Measurements from ENCODE around the gene ARHGAP12.
"Not testable (repeated sequence)": the region's sequence is repeated elsewhere in the genome, so short reads cannot be mapped to it uniquely, and the experiment has no call there.

The ARHGAP12 gene

GRCh38 chr10:31928549-31929260 is at the start of gene ARHGAP12:
Gene ARHGAP12 (minus strand): TSS chr10:31928831. CDS start chr10:31908855, 19,976 bp downstream.
- DNase-seq (ENCODE audit: low read depth), result no peak

DNA sequence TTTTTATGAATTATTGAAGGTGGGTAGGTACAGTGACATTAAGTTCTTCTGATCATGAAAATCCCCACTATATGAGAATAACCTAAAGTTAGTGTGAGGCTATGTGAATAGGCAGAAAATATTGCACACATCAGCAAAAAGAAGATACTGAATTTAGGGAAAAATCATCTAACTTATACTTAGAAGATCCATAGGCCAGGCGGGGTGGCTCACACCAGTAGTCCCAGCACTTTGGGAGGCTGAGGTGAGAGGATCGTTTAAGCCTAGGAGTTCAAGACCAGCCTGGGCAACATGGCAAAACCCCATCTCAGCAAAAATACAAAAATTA is 49.5 kb upstream of the ARHGAP12 start:
- no peak for DNase-seq (ENCODE audit: low read depth)

- peak; percentile 60 for DNase-seq (ENCODE audit: low read depth)
Measured at GRCh38 chr10:31977440-31978155, 49.0 kb upstream of the ARHGAP12 start.

- no peak for DNase-seq (ENCODE audit: low read depth)
Measured at GRCh38 chr10:31975157-31975765, 46.6 kb upstream of the ARHGAP12 start.

- no peak for DNase-seq (ENCODE audit: low read depth)
Measured at GRCh38 chr10:31974434-31975124, 45.9 kb upstream of the ARHGAP12 start.

- no peak for DNase-seq (ENCODE audit: low read depth)
Measured at GRCh38 chr10:31972519-31973041, 43.9 kb upstream of the ARHGAP12 start.

- DNase-seq (ENCODE audit: low read depth), result not testable (repeated sequence)
Measured at GRCh38 chr10:31969847-31970246, 41.2 kb upstream of the ARHGAP12 start.

GRCh38 chr10:31963589-31963980 is 35.0 kb upstream of the ARHGAP12 start:
- no peak for DNase-seq (ENCODE audit: low read depth)

DNA sequence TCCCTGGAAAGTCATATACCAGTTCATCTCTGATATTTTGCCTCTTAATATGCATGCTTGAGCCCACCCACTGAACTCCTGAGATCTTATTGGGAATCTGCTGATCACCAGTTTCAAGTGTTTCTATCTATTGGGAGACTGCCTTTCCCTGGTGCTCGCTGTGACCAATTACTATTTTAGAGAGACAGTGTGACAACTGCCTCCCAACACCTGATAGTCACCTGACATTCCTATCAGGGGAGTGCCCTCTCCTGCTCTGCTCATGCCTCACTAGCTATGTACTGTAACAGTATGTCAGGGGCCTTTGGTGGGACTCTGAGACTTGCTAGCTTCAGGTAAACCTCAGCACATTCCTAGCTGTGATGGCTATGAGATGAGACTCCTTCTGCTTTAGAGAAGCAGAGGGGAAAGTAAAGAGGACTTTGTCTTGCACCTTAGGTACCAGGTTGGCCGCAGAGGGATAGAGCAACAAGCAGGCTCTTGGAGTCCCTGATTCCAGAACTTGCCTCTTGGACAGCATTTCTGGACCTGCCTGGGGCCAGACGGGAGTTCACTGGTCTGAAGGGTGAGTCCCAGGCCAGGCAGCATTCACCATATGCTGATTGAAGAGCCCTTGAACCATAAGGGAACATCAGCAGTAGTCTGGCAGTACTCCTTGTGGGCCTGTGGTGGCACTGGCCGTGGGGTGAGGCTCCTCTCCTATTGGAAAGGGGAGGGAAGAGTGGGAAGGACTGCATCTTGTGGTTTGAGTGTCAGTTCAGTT is 34.4 kb upstream of the ARHGAP12 start:
- DNase-seq (ENCODE audit: low read depth), result no peak

GRCh38 chr10:31961277-31962074 is 32.8 kb upstream of the ARHGAP12 start:
- DNase-seq (ENCODE audit: low read depth), result peak; percentile 68

- no peak for DNase-seq (ENCODE audit: low read depth)
Measured at GRCh38 chr10:31959461-31960173, 31.0 kb upstream of the ARHGAP12 start.

GRCh38 chr10:31958856-31959255 is 30.2 kb upstream of the ARHGAP12 start:
- DNase-seq (ENCODE audit: low read depth), result no peak

GRCh38 chr10:31956200-31956946 is 27.7 kb upstream of the ARHGAP12 start:
- no peak for DNase-seq (ENCODE audit: low read depth)

GRCh38 chr10:31954410-31955191 is 26.0 kb upstream of the ARHGAP12 start:
- DNase-seq (ENCODE audit: low read depth), result no peak

GRCh38 chr10:31953480-31953879 is 24.8 kb upstream of the ARHGAP12 start:
- DNase-seq (ENCODE audit: low read depth), result no peak

GRCh38 chr10:31953080-31953479 is 24.4 kb upstream of the ARHGAP12 start:
- DNase-seq (ENCODE audit: low read depth), result no peak

GRCh38 chr10:31952066-31952465 is 23.4 kb upstream of the ARHGAP12 start:
- no peak for DNase-seq (ENCODE audit: low read depth)

GRCh38 chr10:31949266-31949665 is 20.6 kb upstream of the ARHGAP12 start:
- no peak for DNase-seq (ENCODE audit: low read depth)

DNA sequence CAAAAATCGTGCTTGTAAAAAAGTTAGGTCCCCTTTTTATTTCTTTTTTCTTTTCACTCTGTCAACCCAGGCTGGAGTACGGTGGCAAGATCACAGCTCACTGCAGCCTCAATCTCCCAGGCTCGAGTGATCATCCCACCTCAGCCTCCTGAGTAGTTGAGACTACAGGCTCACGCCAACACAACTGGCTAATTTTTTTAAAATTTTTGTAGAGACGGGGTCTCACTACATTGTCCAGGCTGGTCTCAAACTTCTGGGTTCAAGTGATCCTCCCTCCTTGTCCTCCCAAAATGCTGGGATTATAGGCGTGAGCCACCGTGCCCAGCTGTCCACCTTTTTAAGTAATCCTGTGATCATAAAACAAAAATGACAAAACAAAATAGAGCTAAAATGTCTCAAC is 19.4 kb upstream of the ARHGAP12 start:
- DNase-seq (ENCODE audit: low read depth), result no peak

Data from GM04503 (cell line).